Measurements from ENCODE around the gene FTCDNL1. TPM values are rescaled to one million over a fixed set of nuclear protein-coding genes. Genes with fewer than 3 reads are reported as not detected.

Gene FTCDNL1
- total RNA-seq, 1 donor from 2014 or later = 0.29 TPM

DNA sequence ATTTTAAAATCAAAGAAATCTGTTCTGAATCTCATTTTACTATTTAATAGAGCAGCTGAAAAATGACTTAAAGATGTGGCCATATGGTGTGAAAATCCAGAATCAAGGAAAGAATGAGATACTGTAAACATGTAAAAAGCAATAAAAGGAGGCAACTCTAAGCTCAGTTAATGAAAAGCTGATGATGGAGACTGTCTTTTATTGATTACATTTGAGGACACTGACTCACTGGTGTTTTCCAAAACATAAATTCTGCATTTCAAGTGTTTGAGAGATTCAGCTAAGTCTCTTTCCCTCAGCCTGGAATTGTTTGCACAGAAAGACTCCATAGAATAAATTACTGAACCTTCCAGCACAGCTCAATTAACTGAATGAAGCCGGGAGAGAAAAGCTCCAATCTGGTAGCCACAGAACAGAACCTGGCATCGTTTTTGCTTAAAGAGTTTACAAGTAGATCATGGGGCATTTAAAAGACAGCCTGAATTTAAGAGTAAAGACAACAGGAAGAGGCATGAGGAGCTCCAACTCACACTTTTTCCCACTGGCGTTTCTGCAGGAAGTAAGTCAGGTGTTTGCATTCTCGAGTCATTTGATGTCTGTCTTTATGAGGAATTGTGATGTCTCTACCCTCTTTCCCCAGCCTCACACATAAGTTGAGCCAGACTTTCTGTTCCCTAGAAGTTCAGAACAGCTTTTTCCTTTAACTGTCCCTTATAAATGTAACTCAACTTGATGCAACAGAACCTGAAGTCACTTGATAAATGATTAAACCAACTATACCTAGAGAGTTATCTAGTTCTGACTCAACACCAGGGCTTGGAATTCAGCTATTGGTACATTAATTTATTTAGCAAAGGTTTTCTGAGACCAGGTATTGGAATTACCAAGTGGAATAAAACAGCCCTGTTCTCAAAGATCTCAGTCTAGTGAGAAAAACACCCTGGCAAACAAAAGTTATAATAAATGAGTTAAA is 53.3 kb downstream of the FTCDNL1 start:
- no peak overlapping the region for H3K4me3 ChIP-seq (ENCODE audit: low read depth, low read length)
- TF ChIP-seq, protein P1, sequence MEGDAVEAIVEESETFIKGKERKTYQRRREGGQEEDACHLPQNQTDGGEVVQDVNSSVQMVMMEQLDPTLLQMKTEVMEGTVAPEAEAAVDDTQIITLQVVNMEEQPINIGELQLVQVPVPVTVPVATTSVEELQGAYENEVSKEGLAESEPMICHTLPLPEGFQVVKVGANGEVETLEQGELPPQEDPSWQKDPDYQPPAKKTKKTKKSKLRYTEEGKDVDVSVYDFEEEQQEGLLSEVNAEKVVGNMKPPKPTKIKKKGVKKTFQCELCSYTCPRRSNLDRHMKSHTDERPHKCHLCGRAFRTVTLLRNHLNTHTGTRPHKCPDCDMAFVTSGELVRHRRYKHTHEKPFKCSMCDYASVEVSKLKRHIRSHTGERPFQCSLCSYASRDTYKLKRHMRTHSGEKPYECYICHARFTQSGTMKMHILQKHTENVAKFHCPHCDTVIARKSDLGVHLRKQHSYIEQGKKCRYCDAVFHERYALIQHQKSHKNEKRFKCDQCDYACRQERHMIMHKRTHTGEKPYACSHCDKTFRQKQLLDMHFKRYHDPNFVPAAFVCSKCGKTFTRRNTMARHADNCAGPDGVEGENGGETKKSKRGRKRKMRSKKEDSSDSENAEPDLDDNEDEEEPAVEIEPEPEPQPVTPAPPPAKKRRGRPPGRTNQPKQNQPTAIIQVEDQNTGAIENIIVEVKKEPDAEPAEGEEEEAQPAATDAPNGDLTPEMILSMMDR (IDR thresholded peaks at IDR 0.05; ENCODE audit: insufficient read depth, low read length, poor library complexity, severe bottlenecking) = no peak
- no peaks in the 10 kb centered on the region for H3K36me3 ChIP-seq (ENCODE audit: control insufficient read depth, insufficient read depth, low read length)
- DNase-seq (ENCODE audit: low read depth) = peak; percentile 9
- H3K27me3 ChIP-seq (ENCODE audit: control insufficient read depth, insufficient read depth, low read length) = no peaks in the 10 kb centered on the region

DNA sequence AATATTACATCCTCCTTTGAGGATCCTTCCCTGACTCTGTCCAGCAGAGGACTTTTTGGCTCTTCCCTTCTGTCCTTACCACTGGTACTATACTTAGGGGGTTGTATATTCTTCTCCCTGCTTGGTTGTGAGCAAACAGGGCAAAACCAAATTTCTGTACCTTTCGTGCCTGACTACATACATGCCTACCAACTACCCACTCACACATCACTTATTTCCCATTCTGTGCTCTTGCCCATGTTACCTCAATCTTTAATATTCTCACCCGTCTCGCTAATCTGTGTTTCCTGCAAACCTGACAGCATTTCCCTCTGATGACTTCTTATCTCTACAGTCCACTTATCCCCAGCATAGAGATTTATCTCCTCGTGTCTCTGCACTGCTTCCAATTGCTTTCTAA is 58.6 kb downstream of the FTCDNL1 start:
- Histone ChIP-seq H3K27me3 (ENCODE audit: control insufficient read depth, insufficient read depth, low read length) (no peaks in the 10 kb centered on the region), H3K4me3 (ENCODE audit: low read depth, low read length) (no peak overlapping the region), H3K36me3 (ENCODE audit: control insufficient read depth, insufficient read depth, low read length) (no peaks in the 10 kb centered on the region)
- DNase-seq (ENCODE audit: low read depth) = no peak
- TF ChIP-seq, protein P1 (IDR thresholded peaks at IDR 0.05; ENCODE audit: insufficient read depth, low read length, poor library complexity, severe bottlenecking) = no peak

DNA sequence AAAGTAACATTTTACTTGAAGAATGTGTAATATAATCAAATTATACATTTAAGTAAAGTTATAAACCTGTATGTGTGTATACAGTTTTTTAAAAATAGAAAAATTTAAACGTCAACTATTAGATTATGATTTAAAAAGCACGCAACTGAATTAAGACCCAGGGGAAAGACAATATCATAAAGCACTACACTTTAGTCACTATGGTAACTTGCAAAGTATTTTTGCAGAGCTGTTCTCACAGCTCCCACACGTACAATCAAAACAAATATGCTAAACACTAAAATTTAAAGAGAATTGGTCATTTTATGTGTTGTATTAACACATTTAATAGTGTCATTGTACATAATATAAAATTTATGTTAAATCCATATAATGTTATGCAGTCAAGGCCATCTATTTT is 59.7 kb downstream of the FTCDNL1 start:
- H3K27me3 ChIP-seq (ENCODE audit: control insufficient read depth, insufficient read depth, low read length) = no peaks in the 10 kb centered on the region
- no peaks in the 10 kb centered on the region for H3K36me3 ChIP-seq (ENCODE audit: control insufficient read depth, insufficient read depth, low read length)
- TF ChIP-seq, protein P1 (IDR thresholded peaks at IDR 0.05; ENCODE audit: insufficient read depth, low read length, poor library complexity, severe bottlenecking) = no peak
- no peak overlapping the region for H3K4me3 ChIP-seq (ENCODE audit: low read depth, low read length)
- no peak for DNase-seq (ENCODE audit: low read depth)

DNA sequence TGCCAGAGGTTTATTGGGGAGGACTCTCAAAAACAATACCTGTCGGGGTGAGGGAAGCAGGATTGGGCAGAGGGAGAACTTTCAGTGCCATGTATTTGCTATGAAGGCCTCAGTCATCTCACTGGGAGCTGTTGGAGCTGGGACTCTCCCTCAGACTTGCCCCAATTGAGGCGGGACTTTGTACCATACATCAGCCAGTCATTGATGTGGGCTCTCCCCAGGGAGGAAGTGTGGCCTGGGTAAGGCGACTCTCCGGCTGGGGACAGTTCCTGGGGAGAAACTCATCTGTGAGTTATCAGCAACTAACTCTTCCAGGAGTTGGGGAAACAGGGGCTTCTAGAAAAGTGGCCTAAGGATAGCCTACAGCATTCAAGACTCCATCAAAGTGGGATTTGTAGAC is 66.5 kb downstream of the FTCDNL1 start:
- Histone ChIP-seq H3K4me3 (ENCODE audit: low read depth, low read length) (no peak overlapping the region), H3K27me3 (ENCODE audit: control insufficient read depth, insufficient read depth, low read length) (no peaks in the 10 kb centered on the region), H3K36me3 (ENCODE audit: control insufficient read depth, insufficient read depth, low read length) (no peaks in the 10 kb centered on the region)
- TF ChIP-seq, protein P1 (IDR thresholded peaks at IDR 0.05; ENCODE audit: insufficient read depth, low read length, poor library complexity, severe bottlenecking) = no peak
- DNase-seq (ENCODE audit: low read depth) = no peak

DNA sequence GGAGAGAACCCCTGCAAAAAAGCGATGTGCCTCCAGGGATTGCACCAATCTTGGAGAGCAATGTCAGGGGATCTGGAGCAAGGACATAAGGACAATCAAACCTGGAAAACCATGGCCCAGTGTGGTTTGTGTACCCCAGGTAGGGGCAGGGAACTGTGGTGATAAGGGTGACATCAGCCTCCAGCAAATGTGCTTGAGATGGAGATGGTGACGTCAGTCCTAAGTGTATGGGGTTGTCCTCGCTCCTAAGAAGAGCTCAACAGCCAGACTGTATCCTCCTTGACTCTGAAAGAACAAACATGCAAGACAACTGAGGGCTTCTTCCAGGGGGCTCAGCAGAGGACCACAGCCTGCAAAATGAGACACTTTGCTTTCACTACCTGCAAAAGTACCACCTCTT is 71.4 kb downstream of the FTCDNL1 start:
- TF ChIP-seq, protein P1 (IDR thresholded peaks at IDR 0.05; ENCODE audit: insufficient read depth, low read length, poor library complexity, severe bottlenecking) = no peak
- no peak overlapping the region for H3K4me3 ChIP-seq (ENCODE audit: low read depth, low read length)
- DNase-seq (ENCODE audit: low read depth) = no peak
- H3K27me3 ChIP-seq (ENCODE audit: control insufficient read depth, insufficient read depth, low read length) = no peaks in the 10 kb centered on the region
- H3K36me3 ChIP-seq (ENCODE audit: control insufficient read depth, insufficient read depth, low read length) = no peaks in the 10 kb centered on the region
